ENCODE results near the gene TCF4. TPM values are rescaled to one million over a fixed set of nuclear protein-coding genes. Genes with fewer than 3 reads are reported as not detected.

Gene TCF4
- total and polyA plus RNA-seq, 2 donors (not counting 3 experiments of a cell fraction or from before 2014, with no cell fraction given), result 183 to 390 TPM

DNA sequence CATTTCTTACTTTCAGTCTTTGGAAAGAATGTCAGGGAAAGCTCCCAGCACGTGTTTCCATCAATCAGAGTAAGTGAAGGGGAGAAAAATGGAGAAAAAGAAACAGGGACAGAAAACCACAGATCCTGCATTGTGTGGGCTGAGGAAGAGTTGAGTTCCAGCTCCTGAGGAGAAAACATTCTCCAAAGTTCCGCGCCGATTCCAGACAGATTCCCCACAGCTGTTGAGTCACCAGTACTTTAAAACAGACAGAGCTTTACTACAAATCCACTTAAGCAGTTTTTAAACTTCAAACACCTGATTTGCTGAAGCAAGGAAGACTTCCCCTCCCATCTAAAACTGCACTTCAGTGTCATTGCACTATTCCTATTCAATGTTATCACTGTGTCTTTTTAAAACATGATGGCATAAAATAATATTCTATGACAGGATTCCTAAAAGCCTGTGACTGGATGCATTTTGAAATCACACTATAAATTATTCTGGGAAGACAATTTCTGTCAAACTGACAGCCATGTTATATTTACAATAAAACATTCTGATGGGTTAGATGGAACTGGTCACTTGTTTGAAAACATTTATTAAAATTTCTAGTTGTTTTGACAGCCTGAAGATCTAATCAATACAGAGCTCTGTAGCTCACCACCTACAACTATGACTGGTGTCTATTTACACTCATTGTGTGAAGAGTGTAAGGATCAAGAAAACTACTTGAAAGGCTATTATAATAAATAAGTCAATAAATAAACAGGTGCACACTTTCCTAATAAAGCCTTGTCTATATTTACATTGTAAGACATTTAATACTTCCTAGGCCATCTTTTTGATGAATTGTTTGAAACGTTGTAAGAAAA, 40.9 kb downstream of the TCF4 start:
- TF ChIP-seq EZH2 (IDR thresholded peaks at IDR 0.05; ENCODE audit: borderline replicate concordance, low read depth, low read length, severe bottlenecking), result no peak
- TF ChIP-seq POLR2A (IDR thresholded peaks at IDR 0.05; ENCODE audit: low read depth, low read length), result no peak
- no peak for TF ChIP-seq POLR2AphosphoS5 (IDR thresholded peaks at IDR 0.05; ENCODE audit: insufficient read depth, low read depth, low read length)
- no peak for TF ChIP-seq FOS (IDR thresholded peaks at IDR 0.05; ENCODE audit: borderline replicate concordance, insufficient read depth, low read length)
- no peak for TF ChIP-seq JUN (IDR thresholded peaks at IDR 0.05; ENCODE audit: borderline replicate concordance, insufficient read depth, insufficient read length, low read depth)
- no peak for TF ChIP-seq MYC (IDR thresholded peaks at IDR 0.05; ENCODE audit: low read depth, low read length)
- TF ChIP-seq MAX (IDR thresholded peaks at IDR 0.05; ENCODE audit: insufficient read depth, insufficient read length), result no peak
- no peak for TF ChIP-seq GATA2 (IDR thresholded peaks at IDR 0.05; ENCODE audit: insufficient read depth, insufficient read length, low read depth, low read length)
- TF ChIP-seq CTCF (IDR thresholded peaks at IDR 0.05; ENCODE audit: extremely low read depth in 1 of 2, insufficient read depth in 1 of 2, low read depth in 1 of 2, low read length in 2 of 2), result no peak
- no peak overlapping the region for H2AFZ ChIP-seq (ENCODE audit: low read depth, low read length)
- H3K4me3 ChIP-seq (replicated peaks in 1 of 3; ENCODE audit: insufficient read depth in 1 of 3, low read depth in 1 of 3, low read length in 3 of 3), result no peak overlapping the region
- peaks cover 10% of the 10 kb centered on the region for H4K20me1 ChIP-seq (replicated peaks; ENCODE audit: control insufficient read depth, extremely low read depth, insufficient read depth, low read length)
- H3K27ac ChIP-seq (ENCODE audit: insufficient read depth, low read depth, low read length), result no peak overlapping the region
- dilution Hi-C loops (cut with MboI; ENCODE audit: extremely low pct_ligation_motif_present, low sequenced_read_pairs) (no loop called here), intact Hi-C loops (cut with micrococcal nuclease) (no loop called here)
- peaks cover 33% of the 10 kb centered on the region for H3K79me2 ChIP-seq (ENCODE audit: control insufficient read depth, insufficient read depth, low read length)
- CTCF ChIA-PET, result no interaction called here
- FAIRE-seq, result peak; percentile 63
- POLR2A ChIA-PET, result interaction anchor here (0.6 kb wide), 1 partner anchor 21 kb away, joined by 4 read pairs; no protein-coding TSS in a partner anchor
- H3K4me2 ChIP-seq (ENCODE audit: insufficient read depth, low read length), result peak overlapping the region; percentile 5
- no peaks in the 10 kb centered on the region for H3K27me3 ChIP-seq (ENCODE audit: control insufficient read depth in 2 of 2, insufficient read depth in 2 of 2, low read length in 2 of 2)
- BruUV-seq (replicated peaks), result no TSS peak
- peaks cover 0 to 4% of the 10 kb centered on the region in 2 experiments for H3K36me3 ChIP-seq (ENCODE audit: control insufficient read depth in 2 of 2, extremely low read depth in 1 of 2, insufficient read depth in 2 of 2, low read length in 2 of 2)
- H3K9ac ChIP-seq (replicated peaks; ENCODE audit: extremely low read depth, insufficient read depth, low read length), result no peak overlapping the region
- H3K9me3 ChIP-seq (replicated peaks; ENCODE audit: control insufficient read depth, insufficient read depth, low read length), result no peaks in the 10 kb centered on the region
- H3K9me1 ChIP-seq (replicated peaks; ENCODE audit: control insufficient read depth, extremely low read depth, insufficient read depth, low read length), result no peaks in the 10 kb centered on the region
- peak; percentile 19 for DNase-seq (ENCODE audit: low read depth, low spot score)
- no peaks in the 10 kb centered on the region for H3K4me1 ChIP-seq (ENCODE audit: control insufficient read depth, extremely low read depth, insufficient read depth, low read length)
